Femur (tissue), 1 donor: ENCODE data around the gene AIM2.

Source experiments
- DNase-seq: peaks from one replicate; pipeline ENCODE4 v3.0.0-alpha.2; 2017

AIM2 gene

DNA sequence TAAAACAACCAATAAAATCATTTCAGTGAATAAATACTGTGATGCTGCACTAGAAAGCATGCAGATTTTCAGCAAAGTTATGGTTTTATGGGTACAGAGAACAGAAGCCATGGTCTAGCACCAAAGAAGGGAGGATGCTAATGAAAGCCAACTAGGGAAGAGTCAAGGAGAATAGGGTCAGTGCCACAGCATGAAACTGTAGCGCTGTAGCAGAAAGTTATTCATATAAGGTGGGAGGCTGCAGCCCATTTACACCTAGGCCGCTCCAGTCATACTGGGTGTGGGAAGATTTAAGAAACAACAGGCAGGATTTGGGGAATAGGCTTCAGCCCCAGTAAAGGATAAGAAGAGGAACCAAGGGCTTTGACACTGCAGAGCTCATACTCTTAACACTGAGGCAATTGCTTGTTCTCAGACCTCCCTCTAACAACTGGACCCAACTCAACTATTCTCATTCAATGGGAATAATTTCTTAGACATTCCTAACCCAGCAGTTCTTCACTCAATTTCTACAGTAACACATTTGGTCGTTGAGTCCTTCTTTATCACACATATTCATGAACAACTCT lies 62.5 kb downstream of the AIM2 start:
- no peak for DNase-seq

DNA sequence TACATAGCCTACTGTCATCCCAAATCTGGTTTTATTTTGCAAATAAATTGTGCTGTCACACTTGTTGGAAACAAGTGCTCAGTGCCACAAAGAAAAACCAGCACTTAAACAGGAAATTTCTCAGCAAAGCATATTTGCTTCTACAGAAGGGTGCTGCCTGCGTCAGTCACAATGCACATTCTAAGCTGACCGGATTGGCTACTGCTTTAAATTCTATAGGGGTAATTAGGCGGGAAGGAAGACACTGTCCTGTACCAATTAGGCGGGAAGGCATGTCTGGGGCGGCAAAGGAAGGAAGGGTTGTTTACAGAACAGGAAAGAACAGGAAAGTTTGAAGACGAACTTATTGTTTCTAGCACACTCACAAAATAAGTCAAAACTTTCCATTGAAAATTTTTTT lies 64.1 kb downstream of the AIM2 start:
- no peak for DNase-seq
